Trophoblast cell (in vitro differentiated cells and primary cell): Measurements from ENCODE around the gene FDPS.
"Not testable (repeated sequence)": the region's sequence is repeated elsewhere in the genome, so short reads cannot be mapped to it uniquely, and the experiment has no call there.

Source experiments
- DNase-seq, 2 donors: peaks; one replicate each; pipeline ENCODE4 v3.0.0-alpha.2; 2016
- H2AFZ ChIP-seq: 2 replicates; pipeline ENCODE4 v1.6.1; 2013; ENCODE audit warnings: low read length, moderate library complexity, mild to moderate bottlenecking; ENCODE audit not compliant: insufficient read depth, poor library complexity
- H2AK5ac ChIP-seq: 2 replicates; pipeline ENCODE4 v1.6.1; 2013; ENCODE audit warnings: mild to moderate bottlenecking, low read length
- H2BK120ac ChIP-seq: 2 replicates; pipeline ENCODE4 v1.6.1; 2013; ENCODE audit warnings: low read length, mild to moderate bottlenecking, moderate library complexity; ENCODE audit not compliant: insufficient read depth, poor library complexity
- H2BK12ac ChIP-seq: 2 replicates; pipeline ENCODE4 v1.6.1; 2013; ENCODE audit warnings: mild to moderate bottlenecking, low read length, moderate library complexity
- H2BK5ac ChIP-seq: 2 replicates; pipeline ENCODE4 v1.6.1; 2013; ENCODE audit warnings: low read length, low read depth, moderate library complexity, mild to moderate bottlenecking; ENCODE audit not compliant: poor library complexity
- H3K14ac ChIP-seq: 2 replicates; pipeline ENCODE4 v1.6.1; 2013; ENCODE audit warnings: mild to moderate bottlenecking, low read length
- H3K18ac ChIP-seq: 2 replicates; pipeline ENCODE4 v1.6.1; 2013; ENCODE audit warnings: mild to moderate bottlenecking, low read length
- H3K23ac ChIP-seq: 2 replicates; pipeline ENCODE4 v1.6.1; 2013; ENCODE audit warnings: low read length
- H3K27ac ChIP-seq: 2 replicates; pipeline ENCODE4 v1.5.1; 2013; ENCODE audit warnings: low read depth, mild to moderate bottlenecking, inconsistent platforms, low read length, moderate library complexity
- H3K27me3 ChIP-seq: 2 replicates; pipeline ENCODE4 v1.6.1; 2013; ENCODE audit warnings: inconsistent platforms, mild to moderate bottlenecking, low read length, moderate library complexity; ENCODE audit not compliant: insufficient read depth
- H3K36me3 ChIP-seq, 2 experiments: 1 replicate in 1 of 2; 2 replicates in 1 of 2; pipeline ENCODE4 v1.6.1; 2013; ENCODE audit warnings: low read length in 2 of 2, mild to moderate bottlenecking in 2 of 2, moderate library complexity in 1 of 2; ENCODE audit not compliant: insufficient read depth in 2 of 2, control insufficient read depth in 1 of 2
- H3K4ac ChIP-seq: 2 replicates; pipeline ENCODE4 v1.6.1; 2013; ENCODE audit warnings: low read depth, mild to moderate bottlenecking, low read length, moderate library complexity
- H3K4me1 ChIP-seq, 2 experiments: 1 replicate in 1 of 2; 2 replicates in 1 of 2; pipeline ENCODE4 v1.6.1; 2013; ENCODE audit warnings: low read length in 2 of 2, mild to moderate bottlenecking in 2 of 2, moderate library complexity in 1 of 2; ENCODE audit not compliant: insufficient read depth in 2 of 2, control insufficient read depth in 1 of 2
- H3K4me2 ChIP-seq: 2 replicates; pipeline ENCODE4 v1.6.1; 2013; ENCODE audit warnings: inconsistent platforms, mild to moderate bottlenecking, low read length, moderate library complexity
- H3K4me3 ChIP-seq: 2 replicates; pipeline ENCODE4 v1.5.1; 2013; ENCODE audit warnings: mild to moderate bottlenecking, low read depth, low read length, inconsistent platforms
- H3K79me1 ChIP-seq: one replicate; pipeline ENCODE4 v1.6.1; 2013; ENCODE audit warnings: low read length
- H3K79me2 ChIP-seq: 2 replicates; pipeline ENCODE4 v1.6.1; 2013; ENCODE audit warnings: low read length, mild to moderate bottlenecking; ENCODE audit not compliant: control insufficient read depth, insufficient read depth, poor library complexity
- H3K9ac ChIP-seq: 2 replicates; pipeline ENCODE4 v1.6.1; 2013; ENCODE audit warnings: mild to moderate bottlenecking, low read length
- H3K9me3 ChIP-seq: 2 replicates; pipeline ENCODE4 v1.6.1; 2013; ENCODE audit warnings: low read depth, mild to moderate bottlenecking, control low read depth, inconsistent platforms, low read length; ENCODE audit not compliant: insufficient read depth
- H4K12ac ChIP-seq: 2 replicates; pipeline ENCODE4 v1.6.1; 2013; ENCODE audit warnings: low read depth, mild to moderate bottlenecking, low read length, moderate library complexity
- H4K8ac ChIP-seq: 2 replicates; pipeline ENCODE4 v1.6.1; 2013; ENCODE audit warnings: low read depth, mild to moderate bottlenecking, low read length, moderate library complexity
- H4K91ac ChIP-seq: one replicate; pipeline ENCODE4 v1.6.1; 2013; ENCODE audit warnings: low read depth, mild to moderate bottlenecking, low read length, moderate library complexity
- WGBS: extraction: QIAGEN DNeasy Blood & Tissue Kit; methylation state at CpG from one replicate; pipeline ENCODE4 v1.1.7; 2013; ENCODE audit warnings: missing lambda C conversion rate; ENCODE audit not compliant: insufficient read length, insufficient coverage; ENCODE audit errors: extremely low coverage; 5-methylcytosine and 5-hydroxymethylcytosine counted together

FDPS gene

GRCh38 chr1:155286544-155286943 is 22.1 kb upstream of the FDPS start:
- H3K14ac ChIP-seq: no peak overlapping the region
- no peak overlapping the region for H3K18ac ChIP-seq
- no peak overlapping the region for H3K4ac ChIP-seq
- no peak overlapping the region for H4K8ac ChIP-seq
- no peak overlapping the region for H2BK12ac ChIP-seq
- no peaks in the 10 kb centered on the region for H3K79me2 ChIP-seq
- H2AFZ ChIP-seq: no peak overlapping the region
- no peak overlapping the region for H4K12ac ChIP-seq
- no peak overlapping the region for H3K4me3 ChIP-seq
- H3K23ac ChIP-seq: no peak overlapping the region
- no peak for DNase-seq
- H3K27me3 ChIP-seq: no peaks in the 10 kb centered on the region
- no peaks in the 10 kb centered on the region for H3K4me1 ChIP-seq
- no peak overlapping the region for H2AK5ac ChIP-seq
- H3K36me3 ChIP-seq: peaks cover 2% of the 10 kb centered on the region in 2 experiments
- no peaks in the 10 kb centered on the region for H3K9me3 ChIP-seq
- H3K27ac ChIP-seq: no peak overlapping the region
- H2BK120ac ChIP-seq: no peak overlapping the region
- no peak overlapping the region for H4K91ac ChIP-seq
- no peak overlapping the region for H2BK5ac ChIP-seq
- H3K9ac ChIP-seq: no peak overlapping the region
- no peaks in the 10 kb centered on the region for H3K79me1 ChIP-seq
- H3K4me2 ChIP-seq: no peak overlapping the region
- WGBS: no CpG with 5 or more reads among the region's 2 CpGs

GRCh38 chr1:155287987-155288543 is 20.6 kb upstream of the FDPS start:
- H3K36me3 ChIP-seq: no peaks in the 10 kb centered on the region
- H3K79me2 ChIP-seq: no peaks in the 10 kb centered on the region
- no peak overlapping the region for H3K4me3 ChIP-seq
- H3K9ac ChIP-seq: no peak overlapping the region
- H3K4ac ChIP-seq: no peak overlapping the region
- H2AK5ac ChIP-seq: no peak overlapping the region
- H3K23ac ChIP-seq: no peak overlapping the region
- no peaks in the 10 kb centered on the region for H3K4me1 ChIP-seq
- H2BK120ac ChIP-seq: no peak overlapping the region
- H3K27me3 ChIP-seq: no peaks in the 10 kb centered on the region
- no peak overlapping the region for H3K14ac ChIP-seq
- WGBS: no CpG with 5 or more reads among the region's 21 CpGs
- no peak overlapping the region for H4K8ac ChIP-seq
- H3K4me2 ChIP-seq: no peak overlapping the region
- no peak overlapping the region for H2BK5ac ChIP-seq
- no peak overlapping the region for H3K27ac ChIP-seq
- H3K9me3 ChIP-seq: no peaks in the 10 kb centered on the region
- H2BK12ac ChIP-seq: no peak overlapping the region
- H3K79me1 ChIP-seq: no peaks in the 10 kb centered on the region
- H3K18ac ChIP-seq: no peak overlapping the region
- H4K12ac ChIP-seq: no peak overlapping the region
- H2AFZ ChIP-seq: no peak overlapping the region
- no peak for DNase-seq
- H4K91ac ChIP-seq: no peak overlapping the region

- not testable (repeated sequence) for H3K9ac ChIP-seq, H2AFZ ChIP-seq, H3K23ac ChIP-seq, H2BK120ac ChIP-seq, H3K36me3 ChIP-seq, H3K79me1 ChIP-seq, H3K9me3 ChIP-seq, H4K12ac ChIP-seq, H3K4me1 ChIP-seq, H3K27ac ChIP-seq, H4K91ac ChIP-seq, H2BK5ac ChIP-seq, H3K14ac ChIP-seq, H4K8ac ChIP-seq, H2BK12ac ChIP-seq, H3K4me2 ChIP-seq, H3K4ac ChIP-seq, H3K4me3 ChIP-seq, H2AK5ac ChIP-seq, H3K79me2 ChIP-seq, H3K18ac ChIP-seq
- no CpG with 5 or more reads among the region's 10 CpGs for WGBS
- peak; percentile 30 to 69 for DNase-seq
- peaks cover 14% of the 10 kb centered on the region for H3K27me3 ChIP-seq
These were observed 17.7 kb upstream of the FDPS start for GRCh38 chr1:155291006-155291405.

GRCh38 chr1:155293086-155293749 is 15.4 kb upstream of the FDPS start:
- whole genome bisulfite sequencing: no CpG with 5 or more reads among the region's 17 CpGs
- no peak for DNase-seq
- Histone ChIP-seq H3K14ac (no peak overlapping the region), H3K27ac (no peak overlapping the region), H3K36me3 (no peaks in the 10 kb centered on the region), H3K27me3 (peaks cover 14% of the 10 kb centered on the region), H4K91ac (no peak overlapping the region), H3K79me1 (no peaks in the 10 kb centered on the region), H2BK12ac (no peak overlapping the region), H4K8ac (no peak overlapping the region), H3K79me2 (no peaks in the 10 kb centered on the region), H3K9ac (no peak overlapping the region), H3K4me3 (no peak overlapping the region), H2AK5ac (no peak overlapping the region), H2AFZ (no peak overlapping the region), H3K4me1 (no peaks in the 10 kb centered on the region), H3K23ac (no peak overlapping the region), H3K4ac (no peak overlapping the region), H2BK120ac (no peak overlapping the region), H2BK5ac (no peak overlapping the region), H3K9me3 (peaks cover 2% of the 10 kb centered on the region), H3K4me2 (no peak overlapping the region), H4K12ac (no peak overlapping the region), H3K18ac (no peak overlapping the region)
